Frontal cortex (tissue), 4 donors: Measurements from ENCODE around the gene LMOD3. TPM values are rescaled to one million over a fixed set of nuclear protein-coding genes. Genes with fewer than 3 reads are reported as not detected.

ENCODE experiments used
- DNase-seq, 2 donors: peaks; one replicate each; pipeline ENCODE4 v3.0.0; 2012; ENCODE audit warnings: low spot score in 2 of 2
- FAIRE-seq: peaks from 2 replicates; lab custom pipeline; 2012; peaks lifted over from hg19 to GRCh38; lab: Jason Lieb, UNC
- total RNA-seq: library from RNA; depleted of rRNA; stranded (reverse); fragments of >200 nt; gene quantifications from one replicate; pipeline ENCODE4 v1.2.3, GENCODE V29; 2014
- donor health status: control.
- donor health status: control.
- donor health status: control.

The LMOD3 gene
- total RNA-seq, 1 donor from 2014 or later: 0.41 TPM

DNA sequence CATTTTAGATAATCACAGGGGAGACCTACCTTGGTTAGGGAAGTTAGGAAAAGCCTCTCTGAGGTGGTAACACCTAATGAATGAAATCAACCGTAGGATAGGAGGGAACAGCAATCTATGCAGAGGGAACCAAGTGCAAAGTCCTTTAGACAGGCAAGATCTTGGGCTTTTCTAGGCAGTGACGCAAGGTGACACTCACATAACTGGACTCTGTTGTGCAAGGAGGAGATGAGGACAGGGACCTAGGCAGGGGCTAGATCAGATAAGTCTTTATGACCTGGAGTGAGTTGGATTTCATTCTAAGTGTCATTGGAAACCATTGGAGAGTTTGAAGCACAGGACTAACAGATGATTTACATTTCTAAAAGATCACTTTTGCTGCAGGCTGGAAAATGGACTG lies 4.6 kb upstream of the LMOD3 start:
- DNase-seq (no peak), FAIRE-seq (no peak)

DNA sequence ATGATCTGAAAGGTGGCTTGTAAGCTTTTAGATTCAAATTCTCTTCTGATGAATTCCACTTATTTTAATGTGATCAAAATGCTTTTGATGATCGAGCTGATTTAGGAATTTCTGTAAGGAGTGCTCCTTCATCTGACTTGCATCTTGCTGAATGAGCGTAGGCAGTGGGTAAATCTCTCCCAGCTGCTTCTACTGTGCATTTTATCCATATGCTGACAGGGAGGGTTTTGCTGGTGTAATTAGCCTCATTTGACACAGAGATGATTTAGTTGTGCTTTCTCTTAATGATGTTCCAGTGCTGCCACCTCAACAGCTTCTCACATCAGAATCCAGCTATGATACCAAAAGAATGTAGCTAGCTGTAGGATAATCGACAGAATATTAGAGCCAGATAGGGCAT lies 3.8 kb upstream of the LMOD3 start:
- DNase-seq: no peak

DNA sequence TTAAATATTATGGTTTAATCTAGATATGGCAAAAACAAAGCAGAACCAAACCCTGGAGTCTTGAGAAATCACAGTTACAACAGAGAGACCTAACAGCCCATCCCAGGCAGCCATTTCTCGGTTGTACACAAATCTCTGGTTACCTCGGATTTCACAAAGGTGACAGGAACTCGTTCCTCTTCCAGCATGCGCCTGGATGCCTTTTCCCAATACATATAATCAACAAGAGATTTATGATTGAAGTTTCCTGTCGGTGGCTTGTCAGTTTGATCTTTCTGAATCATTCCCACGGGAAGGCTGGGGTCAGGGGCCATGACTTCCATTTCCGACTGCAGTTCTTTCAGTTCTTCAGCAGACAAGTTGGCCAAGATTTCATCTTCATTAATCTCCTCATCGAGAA lies 445 bp downstream of the LMOD3 start:
- DNase-seq (no peak), FAIRE-seq (no peak)

More for the DNA sequence above, 3.8 kb upstream of the LMOD3 start:
- FAIRE-seq: no peak

GRCh38 chr3:69121513-69121912 lies 882 bp downstream of the LMOD3 start:
- FAIRE-seq (no peak), DNase-seq (no peak)

- FAIRE-seq (peak; percentile 17), DNase-seq (peak in 1 of 2 donors; percentile 25)
Measured at GRCh38 chr3:69120879-69121464, 1.4 kb downstream of the LMOD3 start.

DNA sequence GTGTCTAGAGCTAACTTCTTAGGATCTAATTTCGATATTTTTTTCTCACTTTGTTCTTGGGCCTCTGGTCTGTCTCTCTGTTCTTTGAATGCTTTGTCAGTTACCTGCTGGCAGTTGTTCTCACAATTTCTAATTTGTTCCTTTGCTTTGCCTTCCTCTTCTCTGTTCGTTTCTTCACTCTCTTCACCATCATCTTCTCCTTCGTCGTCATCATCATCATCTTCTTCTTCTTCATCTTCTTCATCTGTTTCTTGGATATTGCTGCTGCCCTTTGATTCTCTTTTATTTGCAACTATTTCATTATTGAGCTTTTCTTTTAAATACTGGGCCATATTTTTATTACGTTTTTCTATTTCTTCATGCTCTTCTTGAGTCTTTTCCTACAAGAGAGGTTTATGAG lies 2.7 kb downstream of the LMOD3 start:
- DNase-seq (no peak), FAIRE-seq (no peak)

DNA sequence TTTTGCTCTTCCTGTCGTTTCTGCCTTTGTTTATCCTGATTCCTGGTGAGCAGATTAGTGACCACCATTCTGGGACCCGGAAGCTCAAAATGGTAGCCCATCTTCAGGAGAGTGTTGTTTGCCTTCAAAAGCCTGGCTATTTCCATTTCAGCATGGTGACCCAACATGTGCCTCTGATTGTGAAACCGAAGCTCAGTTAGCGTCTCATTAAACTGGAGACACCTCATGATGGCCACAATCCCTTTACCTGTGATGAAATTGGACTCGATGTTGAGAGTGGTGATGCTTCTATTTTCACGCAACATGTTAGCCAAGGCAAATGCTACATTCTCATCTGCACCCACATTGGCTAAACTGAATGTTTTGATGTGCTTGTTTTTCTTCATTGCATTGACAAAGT lies 3.3 kb downstream of the LMOD3 start:
- DNase-seq: no peak
- FAIRE-seq: no peak

- no peak for FAIRE-seq
- no peak for DNase-seq
Measured at GRCh38 chr3:69118555-69118954, 3.8 kb downstream of the LMOD3 start.

DNA sequence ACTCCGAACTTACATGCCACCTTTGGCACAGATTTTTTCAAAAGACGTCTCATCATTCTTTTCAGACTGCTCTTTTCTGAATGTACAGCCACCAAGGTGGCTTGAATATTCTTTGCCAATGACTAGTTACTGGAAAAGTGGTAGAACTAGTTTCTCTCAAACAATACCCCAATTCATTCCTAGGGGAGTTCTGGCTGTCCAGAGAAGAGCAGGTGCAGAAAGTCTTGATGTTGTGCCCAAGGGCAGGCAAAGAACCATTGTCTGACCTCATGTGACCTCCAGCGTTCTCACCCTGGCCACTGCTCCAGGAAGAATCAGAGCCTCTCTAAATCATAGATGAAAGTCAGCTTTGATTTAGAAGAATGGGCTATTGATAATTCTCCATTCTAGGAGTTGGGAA lies 5.5 kb downstream of the LMOD3 start:
- DNase-seq: peak in 1 of 2 donors; percentile 9
- peak; percentile 62 for FAIRE-seq

DNA sequence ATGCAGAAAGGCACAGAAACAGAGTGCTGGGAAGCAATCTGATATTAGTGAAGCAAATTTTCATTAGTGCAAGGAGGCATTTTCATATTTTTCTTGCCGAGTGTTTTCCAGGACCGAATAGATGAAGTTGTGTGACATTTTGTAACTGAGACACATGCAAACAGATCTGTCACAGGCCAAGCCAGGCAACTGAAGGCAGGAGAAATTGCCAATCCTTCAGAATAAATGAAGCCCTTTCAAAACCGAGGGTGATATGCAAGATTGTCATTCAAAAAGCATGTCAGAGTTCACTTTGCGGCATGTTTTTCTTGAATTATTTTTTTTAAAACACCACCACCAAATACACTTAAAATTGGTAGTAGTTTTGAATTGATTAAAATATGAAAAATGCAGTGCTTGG lies 6.2 kb downstream of the LMOD3 start:
- no peak for FAIRE-seq

GRCh38 chr3:69115731-69116130 lies 6.7 kb downstream of the LMOD3 start:
- FAIRE-seq (no peak), DNase-seq (no peak)

More for the DNA sequence above, 6.2 kb downstream of the LMOD3 start:
- DNase-seq: no peak

GRCh38 chr3:69113536-69113935 lies 8.9 kb downstream of the LMOD3 start:
- DNase-seq: no peak
- FAIRE-seq: no peak

DNA sequence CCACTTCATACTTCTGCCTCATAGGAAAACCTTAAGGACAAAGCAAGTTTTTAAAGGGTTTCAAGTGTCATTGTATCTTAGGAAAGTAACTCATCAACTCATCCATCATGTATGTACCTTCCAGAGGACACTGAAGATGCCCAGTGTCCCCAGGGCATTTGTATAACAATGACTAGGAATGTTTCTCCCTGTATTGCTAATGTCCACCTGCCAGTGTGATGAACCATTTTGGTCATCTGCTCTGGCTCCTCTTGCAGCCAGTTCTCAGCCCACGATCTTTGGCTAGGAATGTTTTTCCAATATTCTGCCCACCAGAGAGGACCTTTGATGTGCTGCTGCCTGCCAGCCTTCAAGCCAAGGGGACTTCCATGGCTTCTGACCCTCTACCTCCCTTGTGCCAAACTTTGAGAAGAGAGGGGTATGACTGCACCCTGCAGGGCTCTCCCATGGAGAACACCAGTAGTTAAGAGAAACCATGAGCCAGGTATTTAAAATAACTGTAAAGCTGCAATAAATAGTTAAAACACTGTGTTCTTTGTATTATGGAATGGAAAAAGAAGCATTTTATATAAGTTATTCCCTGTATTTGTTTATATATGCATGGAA lies 11.4 kb downstream of the LMOD3 start:
- FAIRE-seq (no peak), DNase-seq (no peak)

- DNase-seq: no peak
- FAIRE-seq: no peak
Measured at GRCh38 chr3:69108811-69109210, 13.6 kb downstream of the LMOD3 start.

DNA sequence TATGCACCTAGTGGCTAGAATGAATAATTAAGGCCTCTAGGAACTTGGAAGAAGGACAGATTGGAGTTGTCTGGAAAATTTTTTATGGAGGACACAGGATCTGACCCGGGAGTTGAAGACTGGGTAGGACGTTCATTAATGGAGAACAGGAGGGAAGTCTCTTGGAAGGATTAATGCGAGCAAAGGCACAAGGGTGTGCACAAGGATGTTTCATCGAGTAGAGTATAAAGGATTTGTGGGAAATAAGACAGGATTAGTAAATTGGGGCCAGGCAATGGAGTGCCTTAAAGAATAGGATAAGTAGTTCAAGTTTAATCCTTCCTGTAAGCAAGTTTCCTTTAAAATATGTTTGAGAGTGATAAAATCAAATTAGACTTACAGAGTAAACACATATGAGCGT lies 14.6 kb downstream of the LMOD3 start:
- DNase-seq (no peak), FAIRE-seq (no peak)

GRCh38 chr3:69105320-69105719 lies 17.1 kb downstream of the LMOD3 start:
- no peak for FAIRE-seq
- no peak for DNase-seq

- FAIRE-seq: no peak
- no peak for DNase-seq
Measured at GRCh38 chr3:69104586-69104985, 17.8 kb downstream of the LMOD3 start.

DNA sequence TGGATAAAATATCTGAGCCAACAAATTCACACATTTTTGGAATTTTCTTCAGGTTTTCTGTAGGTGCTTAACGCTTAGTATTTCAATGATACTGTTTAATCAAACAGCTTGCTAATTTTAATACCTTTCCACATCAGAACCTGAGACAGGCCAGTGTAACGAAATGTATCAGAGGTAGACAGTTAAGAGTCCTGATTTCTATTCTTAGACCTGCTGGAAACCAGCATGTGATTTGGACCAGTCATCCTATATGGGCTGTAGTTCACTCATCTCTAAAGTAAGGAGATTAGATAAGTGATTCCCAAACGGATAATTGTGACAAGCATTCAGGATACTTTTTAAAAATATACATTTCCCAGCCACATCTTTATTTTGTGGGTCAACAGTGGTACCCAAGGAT lies 19.3 kb downstream of the LMOD3 start:
- DNase-seq: no peak
- no peak for FAIRE-seq

GRCh38 chr3:69102384-69102783 lies 20.0 kb downstream of the LMOD3 start:
- FAIRE-seq (no peak), DNase-seq (no peak)

GRCh38 chr3:69099576-69099975 lies 22.8 kb downstream of the LMOD3 start:
- no peak for DNase-seq
- FAIRE-seq: no peak

DNA sequence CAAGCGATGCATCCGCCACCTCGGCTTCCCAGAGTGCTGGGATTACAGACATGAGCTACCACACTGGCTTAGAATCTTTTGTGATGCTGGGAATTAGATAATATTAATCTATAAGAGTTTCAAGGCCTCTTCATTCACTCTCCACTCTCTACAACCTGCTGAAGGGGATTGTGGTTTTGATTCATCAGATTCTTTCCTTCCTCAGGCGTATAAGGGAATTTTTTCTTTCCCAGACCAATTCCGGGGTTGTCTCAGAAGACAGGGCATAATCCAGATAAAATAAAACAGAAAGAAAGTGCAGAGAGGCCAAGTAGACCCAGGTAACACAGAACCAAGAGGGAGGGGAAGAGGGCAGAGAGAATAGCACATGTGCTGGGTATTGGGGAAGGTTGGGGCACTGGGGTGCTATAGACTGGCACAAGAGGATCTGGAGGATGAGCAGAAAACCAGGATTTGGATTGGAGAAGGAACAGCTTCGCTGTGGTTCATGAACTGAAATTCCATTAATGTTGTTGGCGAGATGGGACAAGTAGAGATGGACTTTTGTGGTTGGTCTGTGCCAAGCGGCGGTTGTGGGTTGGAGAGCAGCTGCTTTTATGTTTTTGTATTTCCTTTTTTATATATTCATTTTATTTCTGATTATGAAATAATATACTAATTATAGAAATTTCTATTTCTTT lies 24.8 kb downstream of the LMOD3 start:
- FAIRE-seq (no peak), DNase-seq (no peak)

- DNase-seq: no peak
- no peak for FAIRE-seq
Measured at GRCh38 chr3:69096299-69096698, 26.1 kb downstream of the LMOD3 start.
